HK-2 (cell line): ENCODE measurements around the gene ALX4.

Experiments used
- DNase-seq: peaks from one replicate; pipeline ENCODE4 v3.0.0-alpha.2; 2018; ENCODE audit not compliant: unreplicated experiment

Gene ALX4

DNA sequence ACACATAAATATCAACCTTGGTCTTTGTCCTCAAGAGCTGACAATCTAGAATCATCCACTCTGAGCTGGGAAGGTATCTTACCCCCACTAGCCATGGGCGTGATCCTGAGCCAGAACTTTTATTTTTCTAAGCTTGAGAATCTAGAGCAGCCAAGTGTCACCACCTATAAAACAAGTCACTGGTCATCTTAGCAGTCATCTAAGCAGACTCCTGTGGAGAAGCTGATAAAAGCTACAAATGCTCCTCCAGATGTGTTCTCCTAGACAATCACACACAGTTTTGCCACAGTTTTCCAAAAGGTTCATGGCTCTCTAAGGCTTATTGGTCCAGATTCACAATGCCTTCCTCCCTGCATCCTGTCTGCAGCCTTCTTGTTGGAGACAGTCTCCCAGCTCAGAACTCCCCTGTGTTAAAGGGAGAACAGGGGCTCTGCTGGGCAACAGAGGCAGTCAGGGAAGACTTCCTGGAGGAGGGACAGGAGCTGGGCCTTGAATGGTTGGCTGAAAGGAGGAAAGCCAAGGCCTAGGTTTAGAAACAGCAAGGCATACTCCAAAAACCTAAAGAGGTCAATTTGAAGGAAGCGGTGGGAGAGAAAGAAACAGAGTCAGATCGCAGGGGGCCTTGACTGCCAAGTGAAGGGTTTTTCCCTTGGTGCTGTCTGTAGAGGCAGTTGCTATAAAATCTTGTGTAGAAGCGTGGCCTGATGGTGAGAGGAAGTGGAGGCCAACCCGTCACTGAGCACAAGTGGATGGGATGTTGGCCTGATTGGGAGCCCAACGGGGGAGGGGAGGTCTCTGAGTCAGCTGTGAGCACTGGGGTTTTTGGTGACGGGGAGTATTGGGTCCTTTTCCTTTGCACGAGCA is 42.0 kb downstream of the ALX4 start:
- DNase-seq = no peak

GRCh38 chr11:44267006-44267749 is 42.8 kb downstream of the ALX4 start:
- no peak for DNase-seq

DNA sequence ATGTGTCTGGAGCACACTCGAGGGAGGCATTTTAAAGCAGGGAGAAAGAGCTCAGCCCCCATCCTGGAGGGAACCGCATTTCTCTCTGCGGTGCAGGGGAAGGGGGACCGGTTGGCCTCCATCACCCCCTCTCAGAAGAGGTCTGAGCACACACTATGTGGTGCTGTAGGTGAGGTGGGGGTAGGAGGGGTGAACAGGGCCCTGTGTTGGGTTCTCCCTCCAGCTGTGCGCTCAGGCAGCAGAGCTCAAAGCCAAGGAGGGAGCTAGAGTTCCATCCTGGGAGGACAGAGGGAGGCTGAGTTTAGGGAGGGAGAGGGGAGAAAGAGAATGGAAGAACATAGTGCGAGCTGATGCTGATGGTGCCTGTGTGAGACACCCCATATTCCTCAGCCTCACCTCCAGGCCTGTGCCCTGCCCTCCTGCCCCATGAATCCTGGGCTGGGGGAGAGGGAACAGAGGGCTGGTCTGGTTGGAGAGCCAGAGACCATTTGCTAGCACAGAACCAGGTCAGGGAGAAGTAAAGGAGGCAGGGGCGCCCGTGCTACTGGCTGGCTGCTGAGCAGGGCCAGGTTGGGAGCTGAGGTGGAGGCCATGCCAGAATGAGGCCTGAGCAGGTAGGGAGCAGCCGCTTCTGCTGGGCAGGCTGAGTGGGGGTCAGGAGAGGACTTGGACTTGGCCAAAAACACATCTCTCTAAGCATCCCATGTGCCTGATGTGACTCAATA is 43.7 kb downstream of the ALX4 start:
- no peak for DNase-seq

DNA sequence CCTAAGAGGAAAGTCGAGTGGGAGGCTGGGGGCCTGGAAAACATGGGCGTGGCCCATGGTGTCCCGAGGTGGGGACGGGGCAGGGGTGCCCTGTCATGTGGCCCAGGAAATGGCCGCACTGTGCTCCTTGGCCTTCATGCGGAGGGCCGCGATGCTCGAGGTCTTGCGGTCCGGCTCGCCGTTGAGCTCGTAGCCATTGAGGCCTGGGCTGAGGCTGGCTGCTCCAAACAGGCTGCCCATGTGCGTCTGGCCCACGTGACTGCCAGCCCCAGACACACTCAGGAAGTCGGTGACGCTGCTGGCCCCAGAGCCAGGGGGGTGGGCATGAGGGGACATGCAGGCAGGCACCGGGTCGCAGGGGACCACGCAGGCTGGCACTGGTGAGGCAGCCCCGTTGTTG is 45.2 kb downstream of the ALX4 start:
- DNase-seq = no peak

DNA sequence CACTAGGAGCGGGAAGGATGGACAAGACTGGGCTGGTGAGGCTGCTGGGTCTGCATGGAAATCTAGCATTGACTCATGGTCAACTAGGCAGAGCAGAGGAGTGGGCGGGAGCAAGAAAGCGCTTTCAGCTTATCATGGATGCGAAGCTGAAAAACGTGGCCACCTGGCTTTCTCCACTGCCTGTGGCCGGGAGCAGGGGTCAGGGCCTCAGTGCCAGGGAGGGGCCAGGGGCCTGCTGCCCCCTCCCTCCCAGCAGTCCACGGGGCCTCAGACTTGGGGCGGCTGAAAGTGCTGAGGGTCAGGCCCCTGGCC is 45.5 kb downstream of the ALX4 start:
- no peak for DNase-seq

DNA sequence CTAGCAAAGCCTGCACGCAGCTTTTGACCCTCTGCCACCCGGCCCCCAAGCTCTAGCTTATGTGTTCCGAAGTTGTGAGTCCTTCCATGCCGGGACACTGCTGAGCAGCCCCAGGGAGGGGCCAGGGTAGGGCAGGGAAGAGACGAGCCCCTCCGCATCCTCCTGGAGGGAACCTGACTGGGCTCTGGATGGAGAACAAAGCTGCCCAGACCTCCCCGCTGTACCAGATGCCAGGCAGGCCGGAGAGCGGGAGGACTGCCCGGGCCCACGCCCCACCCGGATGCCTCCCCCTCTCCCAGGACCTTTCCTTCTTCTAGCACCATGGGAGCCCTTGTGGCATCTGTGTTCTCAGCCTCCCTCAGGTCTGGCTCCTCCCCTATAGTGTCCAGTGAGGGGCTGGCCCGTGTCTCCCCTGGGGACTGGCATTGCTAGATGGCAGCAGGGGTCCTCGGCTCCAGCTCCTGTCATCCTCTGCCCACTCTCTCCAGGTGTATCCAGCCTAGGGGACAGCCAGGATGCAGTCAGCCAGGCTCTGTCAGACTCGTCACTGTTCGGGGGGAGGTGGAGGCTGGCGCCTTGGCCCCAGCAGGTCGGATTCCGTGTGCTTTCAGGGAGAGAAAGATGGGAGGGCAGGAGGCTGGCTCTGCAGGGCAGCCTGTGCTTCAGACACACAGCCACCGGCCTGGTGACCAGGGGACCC is 46.1 kb downstream of the ALX4 start:
- DNase-seq = no peak

GRCh38 chr11:44261800-44262591 is 47.9 kb downstream of the ALX4 start:
- no peak for DNase-seq

GRCh38 chr11:44260081-44260480 is 49.9 kb downstream of the ALX4 start:
- no peak for DNase-seq

DNA sequence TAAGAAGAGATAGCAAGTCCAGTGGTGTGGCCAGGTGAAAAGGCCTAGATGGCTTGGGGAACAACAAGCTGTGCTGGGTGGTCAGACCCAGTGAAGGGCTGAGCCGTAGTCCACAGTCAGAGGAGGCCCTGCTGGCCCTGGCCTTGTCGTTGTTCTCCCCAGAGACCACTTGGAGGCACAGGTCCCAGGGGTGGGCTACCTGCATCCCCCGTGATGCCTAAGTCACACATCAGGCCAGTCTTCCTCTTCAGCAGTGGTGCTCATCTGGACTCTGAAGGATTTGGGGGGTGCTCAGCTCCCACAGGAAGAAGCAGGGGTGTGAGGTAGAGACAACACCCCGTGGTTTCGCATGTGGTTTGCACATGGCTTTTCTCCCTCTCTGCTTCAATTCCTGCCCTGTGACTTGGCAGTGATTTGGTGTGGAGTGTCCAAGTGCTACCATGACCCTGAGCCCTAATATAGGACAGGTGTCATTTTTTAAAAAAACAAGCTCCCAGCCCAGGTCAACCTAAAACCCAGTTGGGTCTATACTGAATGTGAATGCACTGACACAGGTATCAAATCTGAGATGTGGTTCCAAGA is 51.0 kb downstream of the ALX4 start:
- DNase-seq = no peak

DNA sequence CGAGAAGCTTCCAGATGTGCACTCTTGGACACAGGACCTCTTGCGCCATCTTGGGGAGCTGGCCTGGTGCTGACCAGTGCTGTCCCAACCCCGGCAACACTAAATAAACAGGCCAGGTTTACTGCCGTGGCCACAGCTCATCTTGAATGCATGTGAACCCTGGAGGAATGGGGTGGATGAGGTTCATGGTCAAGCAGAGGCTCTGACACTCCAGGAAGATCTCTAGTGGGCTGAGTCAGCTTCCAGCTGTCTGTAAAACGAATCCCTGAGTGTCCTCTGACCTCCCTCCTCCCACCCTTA is 51.8 kb downstream of the ALX4 start:
- no peak for DNase-seq

DNA sequence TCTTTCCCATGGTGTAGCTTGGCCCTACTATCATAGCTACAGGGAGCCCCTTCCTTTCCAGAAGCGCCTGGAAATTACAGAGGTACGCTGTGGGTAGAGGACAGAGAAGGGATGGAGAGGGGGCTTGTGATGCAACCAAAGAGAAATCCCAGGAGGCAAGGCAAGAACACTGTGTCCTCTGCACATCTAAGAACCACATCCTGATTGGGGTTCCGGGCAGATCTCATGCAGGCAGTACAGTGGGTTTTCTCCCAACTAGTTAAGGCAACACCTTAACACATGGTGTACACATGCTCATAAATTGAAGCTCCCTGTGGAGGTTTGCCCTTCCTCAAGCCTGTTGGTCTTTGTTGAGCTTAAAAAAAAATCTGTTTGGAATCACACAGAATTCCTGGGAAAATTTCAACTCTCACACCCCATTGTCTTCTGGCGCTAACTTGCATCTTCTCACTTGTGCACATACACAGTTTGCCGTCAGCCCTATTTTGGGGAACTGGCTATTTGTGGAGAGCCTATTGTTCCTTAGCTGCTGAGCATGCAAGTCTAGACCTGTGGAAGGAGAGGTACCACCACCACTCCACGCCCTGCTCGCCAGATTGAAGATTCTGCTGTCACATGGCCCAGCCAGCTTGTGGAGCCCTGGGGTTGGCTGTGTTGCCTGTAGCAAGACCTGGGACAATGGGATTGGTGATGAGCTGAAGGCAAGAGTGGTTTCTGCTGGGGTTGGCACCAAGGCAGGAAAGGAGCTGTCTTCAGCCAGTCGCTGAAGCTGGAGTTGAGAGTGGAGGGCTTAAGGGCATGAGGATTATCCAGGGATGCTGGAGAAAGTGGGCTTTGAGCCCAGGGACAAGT is 52.4 kb downstream of the ALX4 start:
- no peak for DNase-seq

DNA sequence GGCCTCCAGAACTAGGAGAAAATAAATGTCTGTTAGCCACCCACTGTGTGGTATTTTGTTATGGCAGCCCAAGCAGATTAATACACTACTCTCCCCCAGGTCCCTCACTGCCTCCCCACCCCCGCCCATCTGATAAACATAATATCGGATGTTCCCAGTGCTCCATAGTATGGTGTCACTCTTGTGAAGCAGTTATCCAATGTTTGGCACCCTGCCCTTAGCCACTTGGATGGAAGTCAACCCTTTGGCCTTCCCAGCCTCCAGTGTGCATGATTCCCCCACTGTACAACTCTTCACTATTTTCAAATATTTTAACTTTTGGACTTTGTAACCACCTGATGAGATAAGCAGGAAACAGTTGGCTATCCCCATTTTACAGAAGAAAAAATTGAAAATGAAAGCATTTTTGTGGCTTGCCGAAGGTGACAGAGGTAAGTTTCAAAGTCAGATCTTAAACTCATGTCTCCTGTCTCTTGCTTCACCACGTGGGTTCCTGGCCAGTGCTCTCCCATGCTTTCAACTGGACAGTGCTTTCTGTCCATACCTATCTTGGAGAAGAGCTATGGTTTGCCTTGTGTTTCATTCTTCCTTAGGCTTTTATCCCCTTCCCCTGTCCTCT is 53.2 kb downstream of the ALX4 start:
- DNase-seq = no peak

DNA sequence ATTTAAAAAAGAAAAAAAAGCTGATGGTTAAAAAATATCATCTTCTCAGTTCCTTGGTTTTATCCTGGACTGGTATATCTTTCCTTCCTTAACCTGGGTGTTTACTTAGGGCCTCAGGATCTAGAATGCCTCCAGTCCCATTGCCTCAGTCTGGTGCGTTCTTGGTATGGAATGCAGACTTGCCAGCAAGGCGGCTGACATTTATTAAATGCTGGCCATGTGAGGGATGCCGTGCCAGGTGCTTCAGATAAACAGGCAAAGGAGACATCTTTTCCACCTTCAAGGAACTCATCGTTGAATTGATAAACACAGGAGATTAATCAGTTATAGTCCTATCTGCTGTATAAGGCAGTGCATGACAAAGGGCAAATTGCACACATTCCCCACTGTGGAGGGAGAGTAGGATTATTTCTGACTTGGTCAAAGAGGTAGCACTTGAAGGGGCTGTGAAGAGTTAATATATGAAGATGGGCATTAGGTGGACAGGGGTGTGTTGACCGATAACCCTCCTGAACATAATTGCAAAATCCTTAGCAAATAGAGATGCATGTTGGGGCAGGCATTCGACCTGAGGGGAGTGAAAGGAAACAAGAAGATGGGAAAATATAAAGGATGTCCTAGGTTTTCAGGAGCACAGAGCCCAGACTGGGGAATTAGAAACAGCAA is 54.4 kb downstream of the ALX4 start:
- DNase-seq = no peak

GRCh38 chr11:44252999-44253602 is 56.8 kb downstream of the ALX4 start:
- no peak for DNase-seq

DNA sequence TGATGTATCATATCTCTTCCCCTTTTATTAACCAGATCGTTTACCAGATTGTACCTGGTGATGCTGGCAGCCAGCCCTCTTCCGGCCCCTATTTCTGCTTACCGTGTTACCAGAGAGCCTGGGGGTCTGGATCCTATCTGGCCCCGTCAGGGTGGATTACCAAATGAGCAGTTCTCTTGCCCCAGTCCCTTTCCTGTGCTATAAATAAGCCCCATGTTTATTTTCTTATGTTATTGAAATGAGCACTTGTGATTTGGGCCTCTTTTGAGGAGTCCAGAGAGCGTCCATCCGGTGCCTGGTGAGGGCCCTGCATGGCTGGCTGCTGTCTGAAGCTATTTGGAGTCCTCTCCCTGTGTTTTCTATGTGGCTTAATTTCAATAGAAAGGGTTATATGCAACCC is 59.5 kb downstream of the ALX4 start:
- no peak for DNase-seq

GRCh38 chr11:44248109-44248508 is 61.8 kb downstream of the ALX4 start:
- DNase-seq = no peak

GRCh38 chr11:44247508-44247907 is 62.4 kb downstream of the ALX4 start:
- DNase-seq = no peak

GRCh38 chr11:44246726-44247125 is 63.2 kb downstream of the ALX4 start:
- DNase-seq = no peak
